Measurements from ENCODE around the gene DOK5.
"Not testable (repeated sequence)": the region's sequence is repeated elsewhere in the genome, so short reads cannot be mapped to it uniquely, and the experiment has no call there.

The DOK5 gene

GRCh38 chr20:54472607-54473006 lies 2.8 kb upstream of the DOK5 start:
- no peak for DNase-seq (ENCODE audit: low read depth)

- DNase-seq (ENCODE audit: low read depth): no peak
Observed at GRCh38 chr20:54473340-54473739, 2.1 kb upstream of the DOK5 start.

GRCh38 chr20:54474046-54474445 lies 1.3 kb upstream of the DOK5 start:
- no peak for DNase-seq (ENCODE audit: low read depth)

- no peak for DNase-seq (ENCODE audit: low read depth)
Observed at GRCh38 chr20:54474866-54475265, 527 bp upstream of the DOK5 start.

- no peak for DNase-seq (ENCODE audit: low read depth)
Observed at GRCh38 chr20:54476169-54477009, 996 bp downstream of the DOK5 start.

- no peak for DNase-seq (ENCODE audit: low read depth)
Observed at GRCh38 chr20:54477191-54477955, 2.0 kb downstream of the DOK5 start.

- no peak for DNase-seq (ENCODE audit: low read depth)
Observed at GRCh38 chr20:54479138-54479906, 3.9 kb downstream of the DOK5 start.

GRCh38 chr20:54479937-54480336 lies 4.5 kb downstream of the DOK5 start:
- DNase-seq (ENCODE audit: low read depth): not testable (repeated sequence)

GRCh38 chr20:54481442-54481841 lies 6.0 kb downstream of the DOK5 start:
- DNase-seq (ENCODE audit: low read depth): no peak

GRCh38 chr20:54485631-54486030 lies 10.2 kb downstream of the DOK5 start:
- DNase-seq (ENCODE audit: low read depth): no peak

- DNase-seq (ENCODE audit: low read depth): no peak
Observed at GRCh38 chr20:54486585-54486984, 11.2 kb downstream of the DOK5 start.

GRCh38 chr20:54488442-54488841 lies 13.0 kb downstream of the DOK5 start:
- no peak for DNase-seq (ENCODE audit: low read depth)

- DNase-seq (ENCODE audit: low read depth): no peak
Observed at GRCh38 chr20:54491506-54491905, 16.1 kb downstream of the DOK5 start.

GRCh38 chr20:54494303-54495006 lies 19.1 kb downstream of the DOK5 start:
- DNase-seq (ENCODE audit: low read depth): no peak

GRCh38 chr20:54497931-54498718 lies 22.7 kb downstream of the DOK5 start:
- DNase-seq (ENCODE audit: low read depth): no peak

- no peak for DNase-seq (ENCODE audit: low read depth)
Observed at GRCh38 chr20:54499111-54499510, 23.7 kb downstream of the DOK5 start.

- DNase-seq (ENCODE audit: low read depth): no peak
Observed at GRCh38 chr20:54502179-54502578, 26.8 kb downstream of the DOK5 start.

GRCh38 chr20:54506643-54507042 lies 31.2 kb downstream of the DOK5 start:
- DNase-seq (ENCODE audit: low read depth): no peak

- DNase-seq (ENCODE audit: low read depth): no peak
Observed at GRCh38 chr20:54510541-54511129, 35.2 kb downstream of the DOK5 start.

GRCh38 chr20:54512694-54513093 lies 37.3 kb downstream of the DOK5 start:
- no peak for DNase-seq (ENCODE audit: low read depth)
